ENCODE data around the gene DNAJC28.

GRCh38 chr21:33477066-33477465 lies 14.4 kb downstream of the DNAJC28 start:
- TF ChIP-seq CTCF (conservative IDR thresholded peaks at IDR 0.05) (no peak), ZFX (IDR thresholded peaks at IDR 0.05) (no peak)
